HepG2 (cell line): ENCODE measurements around the gene FDPS. TPM values are rescaled to one million over a fixed set of nuclear protein-coding genes. Genes with fewer than 3 reads are reported as not detected.

Source experiments
- CEBPG ChIP-seq: IDR thresholded peaks from 2 replicates; pipeline ENCODE4 v1.6.1; 2016
- DNMT1 ChIP-seq: sonication (generic); formaldehyde crosslinking; IDR thresholded peaks from 2 replicates; pipeline ENCODE4 v1.5.1; 2020; ENCODE audit warnings: mild to moderate bottlenecking, missing genetic modification reagents
- DRAP1 ChIP-seq: IDR thresholded peaks from 2 replicates; pipeline ENCODE4 v1.6.1; 2016; ENCODE audit warnings: missing genetic modification reagents, missing compliant biosample characterization
- MAFK ChIP-seq, 2 experiments: IDR thresholded peaks in 1 of 2; conservative IDR thresholded peaks in 1 of 2; 2 replicates each; pipeline ENCODE4 v1.6.1; 2011; ENCODE audit warnings: improper control_type of control experiment in 2 of 2, low read length in 2 of 2
- NCOA1 ChIP-seq: sonication (generic); formaldehyde crosslinking; IDR thresholded peaks from 2 replicates; pipeline ENCODE4 v1.9.0; 2021; ENCODE audit warnings: missing genetic modification reagents
- RARA ChIP-seq: IDR thresholded peaks from 2 replicates; pipeline ENCODE4 v1.6.1; 2016; ENCODE audit warnings: missing genetic modification reagents, missing compliant biosample characterization
- SKIL ChIP-seq: sonication (generic); formaldehyde crosslinking; IDR thresholded peaks from 2 replicates; pipeline ENCODE4 v1.8.0; 2022; ENCODE audit warnings: missing genetic modification reagents, mild to moderate bottlenecking, moderate library complexity, borderline replicate concordance
- SMAD3 ChIP-seq: sonication (generic); formaldehyde crosslinking; IDR thresholded peaks from 2 replicates; pipeline ENCODE4 v1.4.0; 2020; ENCODE audit warnings: missing genetic modification reagents
- SP5 ChIP-seq: IDR thresholded peaks from 2 replicates; pipeline ENCODE4 v1.6.1; 2016; ENCODE audit warnings: low read depth, borderline replicate concordance
- TAF15 ChIP-seq: fragments of 200-400 bp; formaldehyde crosslinking; IDR thresholded peaks from one replicate; pipeline ENCODE4 v1.6.1; 2018; ENCODE audit warnings: mild to moderate bottlenecking, low read depth, low read length; ENCODE audit not compliant: poor library complexity, severe bottlenecking
- TFE3 ChIP-seq: IDR thresholded peaks from 2 replicates; pipeline ENCODE4 v1.6.1; 2016
- WIZ ChIP-seq: sonication (generic); formaldehyde crosslinking; IDR thresholded peaks from 2 replicates; pipeline ENCODE4 v1.5.1; 2020; ENCODE audit warnings: mild to moderate bottlenecking, missing genetic modification reagents
- ZBTB7A ChIP-seq: sonication (generic); formaldehyde crosslinking; IDR thresholded peaks from 2 replicates; pipeline ENCODE4 v1.8.0; 2022; ENCODE audit warnings: mild to moderate bottlenecking, missing genetic modification reagents
- ZFP37 ChIP-seq: sonication (generic); formaldehyde crosslinking; IDR thresholded peaks from 2 replicates; pipeline ENCODE4 v1.4.0; 2020; ENCODE audit warnings: missing genetic modification reagents, borderline replicate concordance
- ZNF253 ChIP-seq: sonication (generic); formaldehyde crosslinking; IDR thresholded peaks from 2 replicates; pipeline ENCODE4 v1.8.0; 2022; ENCODE audit warnings: mild to moderate bottlenecking, missing genetic modification reagents, borderline replicate concordance
- ZNF549 ChIP-seq: sonication (generic); formaldehyde crosslinking; IDR thresholded peaks from 2 replicates; pipeline ENCODE4 v1.5.0; 2020; ENCODE audit warnings: missing genetic modification reagents
- ZNF678 ChIP-seq: sonication (generic); formaldehyde crosslinking; IDR thresholded peaks from 2 replicates; pipeline ENCODE4 v1.4.0; 2020; ENCODE audit warnings: mild to moderate bottlenecking, missing genetic modification reagents
- ZNF766 ChIP-seq: sonication (generic); formaldehyde crosslinking; IDR thresholded peaks from 2 replicates; pipeline ENCODE4 v1.5.0; 2020; ENCODE audit warnings: missing genetic modification reagents, borderline replicate concordance
- ZNF800 ChIP-seq: sonication (generic); formaldehyde crosslinking; IDR thresholded peaks from 2 replicates; pipeline ENCODE4 v1.4.0; 2020; ENCODE audit warnings: missing genetic modification reagents
- polyA plus RNA-seq, 8 experiments: library from polyadenylated mRNA; depleted of rRNA in 3 of 8; stranded (reverse) in 7 of 8; unstranded in 1 of 8; fragments of >200 nt; fragmentation: Illumina TruSeq in 4 of 8; extraction: Trizol in 4 of 8; gene quantifications; 2 replicates each; pipeline versions ENCODE4 v1.2.1 to v1.2.3, GENCODE V29; 2011 to 2016; ENCODE audit warnings: low read depth in 4 of 8, missing spikeins in 1 of 8, mixed read lengths in 1 of 8; ENCODE audit not compliant: insufficient read depth in 1 of 8
- total RNA-seq, 5 experiments: library from RNA; depleted of rRNA; stranded (reverse); fragments of >200 nt; fragmentation: Illumina TruSeq; extraction: Trizol; gene quantifications; 2 replicates each; pipeline ENCODE4 v1.2.3, GENCODE V29; 2016; ENCODE audit warnings: low read depth in 1 of 5
- TF ChIP-seq, protein P1 (sequence below): fragments of 450-650 bp; IDR thresholded peaks from 2 replicates; pipeline ENCODE4 v1.6.1; 2017; ENCODE audit warnings: mild to moderate bottlenecking

Gene FDPS
- total and polyA plus RNA-seq, 2 of the 13 experiments (the other 11 are each of a cell fraction or from before 2014, with no cell fraction given), result 264 to 519 TPM

- TF ChIP-seq, protein P1, sequence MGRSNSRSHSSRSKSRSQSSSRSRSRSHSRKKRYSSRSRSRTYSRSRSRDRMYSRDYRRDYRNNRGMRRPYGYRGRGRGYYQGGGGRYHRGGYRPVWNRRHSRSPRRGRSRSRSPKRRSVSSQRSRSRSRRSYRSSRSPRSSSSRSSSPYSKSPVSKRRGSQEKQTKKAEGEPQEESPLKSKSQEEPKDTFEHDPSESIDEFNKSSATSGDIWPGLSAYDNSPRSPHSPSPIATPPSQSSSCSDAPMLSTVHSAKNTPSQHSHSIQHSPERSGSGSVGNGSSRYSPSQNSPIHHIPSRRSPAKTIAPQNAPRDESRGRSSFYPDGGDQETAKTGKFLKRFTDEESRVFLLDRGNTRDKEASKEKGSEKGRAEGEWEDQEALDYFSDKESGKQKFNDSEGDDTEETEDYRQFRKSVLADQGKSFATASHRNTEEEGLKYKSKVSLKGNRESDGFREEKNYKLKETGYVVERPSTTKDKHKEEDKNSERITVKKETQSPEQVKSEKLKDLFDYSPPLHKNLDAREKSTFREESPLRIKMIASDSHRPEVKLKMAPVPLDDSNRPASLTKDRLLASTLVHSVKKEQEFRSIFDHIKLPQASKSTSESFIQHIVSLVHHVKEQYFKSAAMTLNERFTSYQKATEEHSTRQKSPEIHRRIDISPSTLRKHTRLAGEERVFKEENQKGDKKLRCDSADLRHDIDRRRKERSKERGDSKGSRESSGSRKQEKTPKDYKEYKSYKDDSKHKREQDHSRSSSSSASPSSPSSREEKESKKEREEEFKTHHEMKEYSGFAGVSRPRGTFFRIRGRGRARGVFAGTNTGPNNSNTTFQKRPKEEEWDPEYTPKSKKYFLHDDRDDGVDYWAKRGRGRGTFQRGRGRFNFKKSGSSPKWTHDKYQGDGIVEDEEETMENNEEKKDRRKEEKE, result no peak
- TF ChIP-seq MAFK (conservative IDR thresholded peaks at IDR 0.05 in 1 of 2, IDR thresholded peaks at IDR 0.05 in 1 of 2; ENCODE audit: low read length in 2 of 2) (no peak), SP5 (CRISPR knock-in tag) (0 out of 2 replicates have a peak, but pooled peaks have one; percentile 20), CEBPG (CRISPR knock-in tag) (peak; percentile 25; the same call in 1 of the 2 replicates), DRAP1 (CRISPR knock-in tag) (peak; percentile 95), SMAD3 (CRISPR knock-in tag) (peak; percentile 84), ZNF800 (CRISPR knock-in tag) (peak; percentile 76; the same call in 1 of the 2 replicates), TAF15 (no peak), ZNF678 (CRISPR knock-in tag) (peak; percentile 85; the same call in 1 of the 2 replicates), TFE3 (peak; percentile 89), ZNF253 (no peak), ZBTB7A (CRISPR knock-in tag) (peak; percentile 76; the same call in 1 of the 2 replicates), ZNF549 (no peak), WIZ (CRISPR knock-in tag) (peak; percentile 91), ZFP37 (CRISPR knock-in tag) (peak; percentile 91; the same call in 1 of the 2 replicates), ZNF766 (CRISPR knock-in tag) (peak; percentile 74; the same call in 1 of the 2 replicates), DNMT1 (CRISPR knock-in tag) (no peak), NCOA1 (CRISPR knock-in tag) (0 out of 2 replicates have a peak, but pooled peaks have one; percentile 58), SKIL (CRISPR knock-in tag) (peak; percentile 50; the same call in 1 of the 2 replicates), RARA (CRISPR knock-in tag) (peak; percentile 65)
Measured at GRCh38 chr1:155300553-155301329, 7.9 kb upstream of the FDPS start (continued).
